GM21717 (cell line): ENCODE results near the gene TENT4B.

Source experiments
- ATAC-seq: cut with Tn5 transposase; IDR thresholded peaks from one replicate; pipeline ENCODE4 v1.9.1; 2021; ENCODE audit warnings: mild to moderate bottlenecking, moderate library complexity; ENCODE audit not compliant: unreplicated experiment

The TENT4B gene

DNA sequence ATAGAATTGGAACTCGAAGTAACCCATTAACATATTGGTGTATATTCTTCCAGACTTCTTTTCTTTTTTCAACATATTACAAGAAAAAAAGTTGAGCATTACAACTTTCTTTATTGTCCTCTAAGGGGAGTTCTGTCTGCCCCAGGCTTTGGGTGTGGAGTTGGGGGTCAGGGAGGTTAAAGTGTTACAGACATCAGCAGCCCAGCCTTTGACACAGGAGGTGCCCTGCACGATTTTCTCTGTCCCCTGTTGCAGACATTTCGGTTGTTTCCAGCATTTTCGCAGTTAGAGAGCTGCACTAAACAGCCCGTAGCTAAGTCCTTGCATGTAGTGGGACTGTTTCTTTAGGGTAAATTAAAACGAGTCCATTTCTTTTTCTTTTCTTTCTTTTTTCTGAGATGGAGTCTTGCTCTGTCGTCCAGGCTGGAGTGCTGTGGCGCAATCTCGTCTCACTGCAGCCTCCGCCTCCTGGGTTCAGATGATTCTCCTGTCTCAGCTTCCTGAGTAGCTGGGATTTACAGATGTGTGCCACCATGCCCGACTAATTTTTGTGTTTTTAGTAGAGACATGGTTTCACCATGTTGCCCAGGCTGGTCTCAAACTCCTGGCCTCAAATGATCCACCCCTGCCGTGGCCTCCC is 99.9 kb downstream of the TENT4B start:
- no peak for ATAC-seq

DNA sequence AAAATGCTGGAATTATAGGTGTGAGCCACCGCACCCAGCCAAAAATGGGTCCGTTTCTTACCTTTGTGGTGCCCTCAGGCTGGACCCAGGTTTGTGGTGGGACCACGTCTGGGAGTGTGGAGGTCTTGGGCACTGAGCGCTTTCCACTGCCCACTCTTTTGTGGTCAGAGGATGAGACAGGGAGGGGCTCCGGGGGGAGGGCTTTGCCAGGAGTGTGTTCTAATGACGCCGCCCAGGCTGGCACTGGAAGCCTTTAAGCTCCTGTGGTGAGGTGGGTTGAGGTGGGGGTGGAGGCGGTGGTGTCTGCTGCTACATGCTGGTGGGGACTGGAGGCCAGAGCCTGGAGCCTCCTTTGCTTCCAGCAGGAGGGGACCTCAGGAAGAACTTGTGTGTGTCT is 100.4 kb downstream of the TENT4B start:
- ATAC-seq, result no peak

DNA sequence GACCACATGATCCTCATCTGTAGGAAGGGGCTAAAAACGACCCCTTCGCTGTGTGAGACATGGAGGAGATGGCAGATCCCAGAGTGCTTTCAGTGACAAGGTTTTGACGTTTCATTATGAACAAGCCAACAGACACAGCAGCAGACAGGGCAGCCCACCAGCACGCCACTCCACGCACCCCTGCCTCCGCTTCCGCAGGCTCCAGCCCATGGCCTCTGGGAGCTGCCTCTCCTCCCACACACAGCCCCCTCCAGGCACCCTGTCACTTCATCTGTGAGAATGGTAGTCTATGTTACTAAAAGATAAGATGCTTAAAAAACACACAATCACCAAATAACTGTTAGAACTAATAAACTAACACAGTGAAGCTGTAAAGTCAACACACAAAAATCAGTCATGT is 101.0 kb downstream of the TENT4B start:
- no peak for ATAC-seq

DNA sequence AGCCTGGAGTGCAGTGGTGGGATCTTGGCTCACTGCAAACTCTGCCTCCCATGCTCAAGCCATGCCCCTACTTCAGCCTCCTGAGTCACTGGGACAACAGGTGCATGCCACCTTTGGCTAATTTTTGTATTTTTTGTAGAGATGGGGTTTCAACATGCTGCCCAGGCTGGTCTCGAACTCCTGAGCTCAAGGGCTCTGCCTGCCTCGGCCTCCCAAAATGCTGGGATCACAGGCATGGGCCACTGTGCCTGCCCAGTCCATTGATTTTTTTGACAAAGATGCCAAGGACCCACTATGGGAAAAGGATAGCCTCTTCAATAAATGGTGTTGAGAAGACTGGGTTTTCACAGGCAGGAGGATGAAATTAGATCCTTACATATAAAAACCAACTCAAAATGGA is 102.4 kb downstream of the TENT4B start:
- ATAC-seq, result no peak

DNA sequence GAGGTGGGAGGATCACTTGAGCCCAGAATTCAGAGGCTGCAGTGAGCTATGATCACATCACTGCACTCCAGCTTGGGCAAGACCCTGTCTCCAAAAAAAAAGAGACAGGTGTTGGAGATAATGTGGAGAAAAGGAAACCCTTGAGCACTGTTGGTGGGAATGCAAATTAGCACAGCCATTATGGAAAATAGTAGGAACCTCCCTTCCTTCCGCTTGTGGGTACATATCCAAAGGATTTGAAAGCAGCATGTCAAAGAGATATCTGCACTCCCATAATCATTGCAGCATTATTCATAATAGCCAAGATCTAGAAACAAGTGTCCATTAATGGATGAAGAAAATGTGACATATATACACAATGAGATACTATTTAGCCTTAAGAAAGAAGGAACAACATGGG is 103.5 kb downstream of the TENT4B start:
- no peak for ATAC-seq

DNA sequence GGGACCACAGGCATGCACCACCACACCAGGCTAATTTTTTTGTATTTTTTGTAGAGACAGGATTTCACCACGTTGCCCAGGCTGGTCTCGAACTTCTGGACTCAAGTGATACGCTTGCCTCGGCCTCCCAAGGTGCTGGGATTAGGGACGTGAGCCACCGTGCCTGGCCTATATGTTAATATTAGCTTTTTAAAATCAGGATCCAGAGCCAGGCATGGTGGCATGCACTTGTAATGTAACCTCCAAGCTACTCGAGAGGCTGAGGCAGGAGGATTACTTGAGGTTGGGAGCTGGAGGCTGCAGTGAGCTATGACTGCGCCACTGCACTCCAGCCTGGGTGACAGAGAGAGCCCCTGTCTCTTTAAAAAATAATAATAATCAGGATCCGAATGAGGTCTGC is 104.8 kb downstream of the TENT4B start:
- no peak for ATAC-seq

DNA sequence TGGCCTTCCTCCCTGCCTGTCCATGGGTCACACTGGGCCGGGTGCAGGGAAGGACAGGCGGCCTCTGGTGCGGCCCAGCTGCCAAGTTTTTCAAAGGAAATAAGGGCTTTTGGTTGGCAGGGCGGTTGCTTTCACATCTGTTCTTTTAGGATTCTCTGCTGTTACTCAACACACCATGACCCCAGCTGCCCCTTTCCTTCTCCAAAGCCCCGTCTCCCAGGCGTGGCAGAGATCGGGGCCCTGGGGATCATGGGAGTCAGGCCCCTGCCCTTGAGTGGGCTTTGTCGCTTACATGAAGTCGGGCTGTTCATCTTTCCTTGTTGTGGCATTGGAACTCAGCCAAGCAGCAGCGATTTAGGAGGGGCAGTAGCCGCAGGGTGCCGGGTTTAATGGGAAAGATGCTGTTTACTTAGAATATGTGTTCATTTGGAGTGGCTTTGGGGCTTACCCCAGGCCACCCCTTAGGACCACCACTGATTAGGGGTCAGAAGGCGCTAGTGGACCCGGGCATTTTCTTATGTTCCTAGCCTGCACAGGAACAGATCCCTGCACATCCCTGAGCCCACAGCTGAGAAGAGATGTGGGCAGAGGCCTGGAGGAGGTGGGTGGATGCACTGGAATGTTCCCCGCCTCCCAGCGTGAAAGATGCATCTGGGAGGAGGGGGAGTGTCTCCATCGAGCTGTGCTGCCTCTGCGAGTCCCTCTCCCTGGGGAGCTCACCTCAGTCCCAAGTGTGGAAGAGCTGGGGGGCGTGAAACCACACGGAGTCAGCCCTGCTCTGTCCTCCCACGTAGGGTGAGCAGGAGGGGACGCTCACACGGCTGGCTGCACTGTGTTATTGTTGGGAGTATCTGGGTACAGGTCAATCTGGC is 106.5 kb downstream of the TENT4B start:
- ATAC-seq, result no peak

DNA sequence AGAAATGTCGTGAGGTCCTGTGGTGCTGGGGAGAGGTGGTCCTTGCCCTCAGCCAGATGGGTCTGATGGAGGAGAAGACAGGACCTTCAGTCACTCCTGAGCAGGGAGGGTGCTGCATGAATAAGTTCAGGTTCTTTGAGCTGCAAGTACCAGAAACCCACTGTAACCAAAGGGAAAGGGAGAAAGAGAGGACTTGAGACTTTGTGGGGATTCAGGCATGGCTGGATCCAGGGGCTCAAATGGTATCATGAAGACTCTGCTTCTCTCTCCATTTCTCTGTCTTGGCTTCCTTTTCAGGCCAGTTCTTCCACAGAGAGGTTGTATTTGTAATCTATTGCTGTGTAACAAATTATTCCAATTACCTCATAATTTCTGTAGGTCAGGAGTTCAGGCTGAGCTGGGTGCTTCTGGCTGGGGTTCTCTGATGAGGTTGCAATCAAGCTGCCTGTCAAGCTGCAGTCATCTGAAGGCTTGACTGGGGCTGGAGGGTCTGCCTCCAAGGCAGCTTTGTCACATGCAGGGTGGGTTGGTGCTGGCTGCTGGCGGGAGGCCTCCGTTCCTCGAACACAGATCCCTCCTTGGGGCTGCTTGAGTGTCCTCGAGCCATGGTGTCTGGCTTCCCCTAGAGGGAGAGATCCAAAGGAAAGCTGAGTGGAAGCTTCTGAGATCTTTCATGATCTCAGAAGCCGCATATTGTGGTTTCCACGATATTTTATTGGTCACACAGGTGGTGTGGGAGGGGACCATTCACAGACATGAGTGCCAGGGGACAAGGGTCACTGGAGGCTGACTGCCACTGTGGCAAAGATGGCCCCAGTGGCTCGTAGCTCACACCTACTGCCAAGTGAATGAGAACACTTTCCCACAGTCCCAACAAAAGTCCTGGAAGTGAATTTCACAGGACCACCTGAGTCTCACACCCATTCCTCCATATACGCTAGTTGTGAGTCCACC is 107.4 kb downstream of the TENT4B start:
- ATAC-seq, result no peak

DNA sequence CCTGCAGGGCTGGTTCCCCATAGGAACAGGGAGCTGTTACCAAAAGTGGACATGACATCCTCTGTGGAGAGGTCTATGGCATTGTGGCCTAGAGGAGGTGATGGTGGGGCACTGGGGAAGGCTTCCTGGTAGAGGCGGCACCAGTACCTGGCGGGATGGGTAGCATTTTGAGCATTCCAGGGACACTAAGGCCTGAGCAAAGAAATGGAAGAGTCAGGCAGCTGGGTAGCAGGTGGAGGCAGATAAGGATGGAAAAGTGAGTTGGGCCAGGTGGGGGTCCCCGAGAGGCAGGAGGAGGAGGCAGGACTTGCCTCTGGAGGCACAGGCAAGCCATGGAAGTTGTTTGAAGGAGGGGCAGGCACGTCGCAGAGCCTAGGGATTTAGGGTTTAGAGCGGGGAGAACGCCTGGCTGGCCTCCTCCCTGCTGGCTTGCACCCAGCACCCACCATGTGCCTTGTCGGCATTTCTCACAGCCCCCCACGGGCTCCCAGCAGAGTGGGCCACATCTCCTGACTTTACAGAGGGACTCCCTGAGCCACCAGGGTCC is 108.1 kb downstream of the TENT4B start:
- no peak for ATAC-seq

DNA sequence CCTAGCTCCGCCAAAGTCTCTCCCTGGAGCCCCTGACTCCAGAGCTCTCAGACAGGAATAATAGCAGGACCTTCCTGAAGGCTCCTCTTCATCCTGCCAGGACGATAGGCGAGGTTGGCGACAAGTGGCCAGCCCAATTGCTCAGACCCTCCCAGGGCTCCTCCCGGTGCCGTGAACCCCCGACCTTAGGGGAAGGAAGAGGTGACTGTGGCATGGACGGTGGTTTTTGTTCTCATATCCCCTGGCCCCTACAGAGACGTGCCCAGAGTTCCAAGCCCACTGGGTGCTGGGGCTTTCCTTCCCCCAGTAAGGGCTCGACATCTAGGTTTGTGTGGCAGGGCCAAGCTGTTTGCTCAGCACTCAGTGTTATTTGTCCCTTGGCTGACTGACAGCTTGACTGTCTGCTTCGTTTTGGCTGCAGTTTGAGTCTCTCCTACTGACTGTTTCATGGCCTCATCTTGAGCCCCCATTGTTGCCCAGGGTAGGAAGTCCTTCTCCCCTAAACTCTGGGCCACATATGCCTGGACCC is 108.7 kb downstream of the TENT4B start:
- no peak for ATAC-seq

DNA sequence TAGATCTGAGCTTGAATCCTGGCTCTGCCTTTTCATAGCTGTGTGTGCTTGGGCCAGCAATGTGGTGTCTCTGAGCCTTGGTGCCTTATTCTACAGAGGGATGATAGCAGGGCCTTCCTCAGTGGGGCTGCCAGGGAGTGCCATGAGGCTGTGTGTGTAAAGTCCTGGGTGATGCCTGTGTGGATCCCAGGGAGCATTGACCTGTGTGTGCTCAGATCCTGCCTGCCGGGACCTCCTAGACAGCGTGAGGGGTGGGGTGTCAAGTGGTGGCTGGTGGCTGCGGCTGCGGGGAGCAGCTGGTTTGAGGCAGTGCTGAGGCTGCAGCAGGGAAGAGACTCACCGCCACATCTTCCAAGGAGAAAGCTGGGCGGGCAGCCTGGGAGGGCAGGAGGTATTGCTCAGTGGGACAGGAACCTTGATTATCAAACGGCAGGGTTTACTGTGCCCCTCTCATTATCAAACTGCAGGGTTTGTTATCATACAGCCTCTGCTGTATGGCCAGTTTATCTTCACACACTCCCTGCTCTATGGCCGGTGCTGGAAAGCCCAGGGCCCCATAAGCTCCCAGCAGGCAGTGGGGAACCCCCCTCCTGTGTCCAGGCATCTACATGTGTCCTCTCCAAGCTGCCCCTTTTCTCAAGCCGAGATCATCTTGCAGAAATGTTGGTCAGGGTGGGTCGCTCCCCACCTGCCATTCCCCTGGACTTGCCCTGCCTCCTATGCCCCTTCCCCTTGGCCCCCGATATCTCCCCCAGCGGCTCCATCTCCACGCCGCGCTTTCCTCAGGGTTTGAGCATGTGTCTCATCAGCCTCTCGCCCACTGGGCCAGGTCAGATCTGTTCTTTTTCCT is 110.2 kb downstream of the TENT4B start:
- ATAC-seq, result no peak

DNA sequence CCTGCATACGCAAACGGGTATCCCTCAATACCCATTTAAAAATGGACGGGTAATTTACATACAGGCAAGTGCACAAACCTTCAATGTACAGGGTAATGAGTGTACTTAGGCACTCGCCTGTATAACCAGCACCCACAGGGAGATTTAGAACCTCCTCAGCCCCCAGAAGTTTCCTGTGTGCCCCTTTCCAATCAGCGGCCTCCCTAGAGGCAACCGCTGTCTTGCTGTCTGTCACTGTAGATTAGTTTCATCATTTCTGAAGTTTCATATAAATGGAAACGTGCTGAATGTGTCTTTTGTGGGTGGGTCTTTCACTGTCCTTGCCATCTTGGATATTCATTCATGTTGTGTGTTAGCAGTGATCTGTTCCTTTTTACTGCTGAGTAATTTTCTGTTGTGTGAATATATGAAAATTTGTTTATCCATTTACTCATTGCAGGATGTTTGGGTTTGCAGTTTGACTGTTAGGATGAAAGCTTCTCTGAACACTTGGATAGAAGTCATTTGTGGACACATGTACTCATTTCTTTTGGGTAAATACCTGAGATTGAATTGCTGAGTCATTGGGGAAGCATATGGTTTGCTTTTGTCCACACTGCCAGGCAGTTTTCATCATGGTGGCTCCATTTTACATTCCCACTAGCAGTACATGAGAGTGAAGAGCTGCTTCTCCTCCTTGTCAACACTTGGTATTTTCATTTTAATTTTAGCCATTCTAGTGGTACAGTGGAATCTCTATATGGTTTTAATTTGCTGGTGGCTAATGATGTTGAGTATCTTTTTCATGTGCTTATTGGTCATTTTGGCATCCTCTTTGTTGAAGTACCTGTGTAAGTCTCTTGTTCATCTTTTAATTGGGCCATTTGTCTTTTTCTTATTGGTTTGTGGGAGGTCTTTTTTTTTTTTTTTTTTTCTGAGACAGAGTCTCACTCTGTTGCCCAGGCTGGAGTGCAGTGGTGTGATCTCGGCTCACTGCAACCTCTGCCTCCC is 111.1 kb downstream of the TENT4B start:
- ATAC-seq, result peak; percentile 27

DNA sequence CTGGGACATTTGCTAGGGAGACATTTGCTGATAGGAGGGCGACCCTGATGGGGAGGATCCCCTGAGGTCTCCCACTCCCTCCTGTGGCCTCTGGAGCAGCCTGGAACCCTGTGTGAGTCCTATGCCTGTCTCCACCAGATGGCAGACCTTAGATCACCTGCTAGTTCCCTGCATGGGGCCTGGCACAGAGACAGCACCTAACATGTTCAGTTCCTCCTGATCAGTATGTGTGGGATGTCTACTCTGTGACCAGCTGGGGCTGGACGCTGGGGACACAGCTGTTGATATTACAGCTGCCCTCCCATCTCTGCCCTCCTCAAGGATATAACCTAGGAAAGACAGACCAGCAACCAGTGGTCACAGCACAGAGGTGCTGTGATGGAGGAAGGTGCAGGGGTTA is 112.2 kb downstream of the TENT4B start:
- ATAC-seq, result no peak

DNA sequence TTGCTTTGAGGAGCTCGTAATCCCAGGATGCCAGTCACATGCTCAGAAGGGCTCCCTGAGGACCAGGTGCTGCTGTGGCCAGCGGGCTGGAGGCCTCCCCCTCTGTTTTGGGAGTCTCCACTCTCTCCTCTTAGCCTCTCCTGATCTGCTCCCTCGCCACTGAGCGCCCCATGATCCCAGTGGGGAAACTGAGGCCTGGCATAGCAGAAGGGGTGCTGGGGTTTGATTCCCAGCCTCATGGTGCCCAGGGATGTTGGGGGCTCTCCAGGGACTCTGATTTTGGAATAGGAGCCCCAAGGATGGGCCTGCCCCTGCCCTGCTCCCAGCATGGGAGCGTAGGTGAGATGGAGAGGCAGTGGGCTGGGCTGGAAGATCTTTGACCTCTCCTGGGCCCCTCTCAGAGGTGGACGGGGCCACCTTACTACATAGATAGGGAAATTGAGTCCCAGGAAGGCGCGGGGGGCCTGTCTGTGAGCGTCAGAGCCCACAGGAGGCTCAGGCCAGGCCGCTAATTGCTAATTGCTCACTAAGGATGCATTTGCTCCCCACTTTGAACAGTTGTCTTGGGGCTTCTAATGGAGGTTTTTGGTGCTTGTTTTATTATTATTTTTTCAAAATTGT is 112.7 kb downstream of the TENT4B start:
- no peak for ATAC-seq

DNA sequence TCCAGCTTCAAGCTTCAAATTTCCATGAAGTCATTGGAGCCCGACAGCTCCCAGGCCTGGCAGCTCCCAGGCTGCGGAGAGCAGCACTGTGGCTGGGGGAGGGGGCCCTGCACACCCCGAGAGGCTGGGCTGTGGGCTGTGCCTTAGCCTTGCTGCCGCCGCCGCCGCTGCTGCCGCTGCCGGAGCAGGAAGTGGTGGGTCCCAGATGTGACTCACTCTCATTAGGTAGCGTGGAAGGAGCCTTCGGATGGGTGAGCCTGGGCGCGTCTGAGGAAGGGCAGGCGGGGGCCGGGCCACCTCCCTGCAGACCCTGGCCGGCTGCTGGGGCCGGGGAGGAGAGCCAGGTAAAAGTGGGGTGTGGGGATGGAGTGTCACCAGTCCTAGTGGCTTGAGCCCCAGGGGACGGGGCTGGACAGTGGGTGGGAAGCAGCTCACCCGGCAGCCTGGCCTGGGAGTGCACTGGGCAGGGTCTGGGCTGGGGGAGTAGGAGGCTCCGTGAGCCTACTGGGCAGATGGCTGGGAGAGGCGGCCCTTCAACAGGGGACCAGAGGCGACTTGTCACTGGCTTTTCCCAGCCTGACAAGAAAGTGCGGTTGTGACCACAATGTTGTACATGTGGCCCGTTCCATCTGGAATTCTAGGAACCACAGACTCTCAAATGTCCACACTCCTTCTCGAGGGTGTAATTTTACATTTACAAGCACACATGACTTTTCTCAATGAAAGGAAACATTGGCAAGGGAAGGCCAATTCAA is 113.4 kb downstream of the TENT4B start, which contains the start of gene ADCY7:
Gene ADCY7 (plus strand): TSS at position 215 of the 755 bp plus-strand sequence. CDS start 21,629 bp downstream, outside the sequence.
- ATAC-seq, result peak; percentile 82

DNA sequence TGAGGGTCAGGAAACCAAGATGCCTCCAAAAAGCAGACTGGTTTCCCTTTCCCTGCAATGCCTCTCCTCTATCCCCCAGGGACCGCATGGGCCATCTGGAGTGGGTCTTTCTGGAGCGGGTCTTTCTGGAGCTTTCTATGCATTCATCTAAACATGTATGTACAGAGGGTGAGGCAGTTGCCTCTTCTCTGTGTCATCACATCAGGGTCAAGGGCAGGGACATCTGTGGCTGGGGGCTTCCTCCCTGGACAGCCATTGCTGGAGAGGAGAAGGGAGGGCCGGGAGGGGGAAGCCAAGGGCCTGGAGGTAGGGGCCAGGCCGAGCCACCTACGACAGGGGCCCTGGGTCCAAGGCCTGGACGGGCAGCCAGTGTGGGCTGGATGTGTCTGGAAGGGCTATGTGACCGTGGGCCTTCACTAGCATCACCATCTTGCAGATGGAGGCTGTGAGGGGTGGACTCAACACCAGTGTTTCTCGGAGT is 114.1 kb downstream of the TENT4B start:
- ATAC-seq, result no peak

DNA sequence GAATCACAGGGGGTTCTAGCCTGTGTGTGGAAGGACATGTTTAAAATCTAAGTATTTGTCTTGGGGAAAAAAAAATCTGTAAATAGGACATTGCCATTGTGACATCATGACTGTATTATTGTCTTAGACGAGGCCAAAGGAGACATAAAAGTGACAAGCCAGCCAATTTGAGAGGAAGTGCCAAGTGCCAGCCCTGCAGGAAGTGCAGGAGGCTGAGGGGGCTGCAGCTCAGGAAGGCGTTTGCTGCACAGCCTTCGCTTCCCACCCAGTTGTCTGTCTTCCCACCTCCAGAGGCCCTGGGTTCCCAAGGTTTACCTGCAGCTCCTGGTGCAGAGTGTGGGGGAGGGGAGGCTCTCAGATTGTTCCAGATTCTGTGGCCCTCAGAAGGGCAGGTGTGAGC is 114.5 kb downstream of the TENT4B start:
- ATAC-seq, result no peak
